Stimulated activated CD8-positive, alpha-beta memory T cell treated with anti-CD3 and anti-CD28 coated beads, Interleukin-4, amount 100 ng/mL, for 48 hours (primary cell): Measurements from ENCODE around the gene C21orf58.
"Not testable (repeated sequence)": the region's sequence is repeated elsewhere in the genome, so short reads cannot be mapped to it uniquely, and the experiment has no call there.

Source experiments
- DNase-seq: peaks from one replicate; pipeline ENCODE4 v3.0.0-alpha.2; 2020

Gene C21orf58

DNA sequence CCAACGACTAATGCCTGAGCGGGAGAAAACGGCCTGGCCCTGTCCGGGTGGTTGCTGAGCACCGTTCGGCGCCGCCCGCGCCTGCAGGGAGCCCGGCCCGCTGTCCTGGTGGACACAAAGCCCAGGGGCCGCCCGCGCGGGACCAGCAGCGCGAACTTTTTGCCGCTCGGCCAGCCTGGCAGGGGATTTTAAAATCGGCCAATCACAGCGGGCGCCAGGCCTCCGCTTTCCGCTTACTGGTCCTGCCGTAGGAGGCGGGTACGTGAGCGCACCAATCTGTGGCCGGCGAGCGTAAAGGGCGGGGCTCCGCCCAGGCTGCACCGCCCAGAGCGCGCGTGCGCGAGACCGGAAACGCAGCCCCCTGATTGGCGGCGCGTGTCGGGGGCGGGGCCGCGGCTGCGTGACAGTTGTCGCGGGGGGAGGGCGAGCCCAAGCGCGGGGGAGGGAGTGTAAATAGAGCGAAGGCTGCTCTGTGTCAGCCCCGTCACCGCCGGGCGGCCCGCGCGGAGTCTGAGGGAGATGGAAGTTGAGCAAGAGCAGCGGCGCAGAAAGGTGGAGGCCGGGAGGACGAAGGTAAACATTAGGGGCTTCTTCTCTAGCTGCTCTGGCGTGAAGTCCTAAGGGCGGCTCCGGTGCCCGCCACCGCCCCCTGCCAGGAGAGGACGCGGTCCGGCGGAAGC is at the start of gene C21orf58, which contains the start of gene PCNT:
C21orf58 (minus strand) TSS at position 161 of the 680 bp plus-strand sequence. CDS start 1,132 bp downstream, outside the sequence.
PCNT (plus strand) TSS at position 447 of the 680 bp plus-strand sequence; CDS start at position 520, 73 bp downstream.
- peak; percentile 97 for DNase-seq

DNA sequence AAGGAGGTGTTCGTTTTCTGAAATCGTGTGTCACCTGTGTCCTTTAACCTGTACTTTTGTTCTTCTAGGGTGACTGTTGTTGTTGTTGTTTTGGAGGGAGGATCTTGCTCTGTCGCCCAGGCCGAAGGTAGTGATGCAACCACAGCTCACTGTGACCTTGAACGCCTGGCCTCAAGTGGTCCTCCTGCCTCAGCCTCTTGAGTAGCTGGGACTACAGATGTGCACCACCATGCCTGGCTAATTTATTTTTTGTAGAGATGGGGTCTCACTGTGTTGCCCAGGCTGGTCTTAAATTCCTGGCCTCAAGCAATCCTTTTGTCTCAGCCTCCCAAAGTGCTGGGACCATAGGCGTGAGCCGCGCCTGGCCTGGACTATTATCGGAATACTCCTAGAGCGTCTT is 49.3 kb upstream of the C21orf58 start:
- DNase-seq, result not testable (repeated sequence)

DNA sequence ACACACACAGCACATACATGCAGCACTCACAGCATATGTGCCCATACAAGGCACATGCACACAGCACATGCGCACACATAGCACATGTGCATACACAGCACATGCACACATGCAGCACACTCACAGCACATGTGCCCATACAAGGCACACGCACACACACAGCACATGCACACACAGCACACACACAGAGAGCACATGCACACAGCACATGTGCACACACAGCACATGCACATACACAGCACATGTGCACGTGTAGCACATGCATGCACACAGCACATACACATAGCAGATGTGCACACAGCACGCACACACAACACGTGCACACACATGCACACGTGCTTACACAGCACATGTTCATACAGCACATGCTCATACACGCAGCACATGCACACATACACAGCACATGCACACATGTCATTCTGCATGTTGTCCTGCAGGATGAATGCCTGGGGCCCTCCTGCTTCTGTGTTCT is 48.4 kb upstream of the C21orf58 start:
- no peak for DNase-seq

DNA sequence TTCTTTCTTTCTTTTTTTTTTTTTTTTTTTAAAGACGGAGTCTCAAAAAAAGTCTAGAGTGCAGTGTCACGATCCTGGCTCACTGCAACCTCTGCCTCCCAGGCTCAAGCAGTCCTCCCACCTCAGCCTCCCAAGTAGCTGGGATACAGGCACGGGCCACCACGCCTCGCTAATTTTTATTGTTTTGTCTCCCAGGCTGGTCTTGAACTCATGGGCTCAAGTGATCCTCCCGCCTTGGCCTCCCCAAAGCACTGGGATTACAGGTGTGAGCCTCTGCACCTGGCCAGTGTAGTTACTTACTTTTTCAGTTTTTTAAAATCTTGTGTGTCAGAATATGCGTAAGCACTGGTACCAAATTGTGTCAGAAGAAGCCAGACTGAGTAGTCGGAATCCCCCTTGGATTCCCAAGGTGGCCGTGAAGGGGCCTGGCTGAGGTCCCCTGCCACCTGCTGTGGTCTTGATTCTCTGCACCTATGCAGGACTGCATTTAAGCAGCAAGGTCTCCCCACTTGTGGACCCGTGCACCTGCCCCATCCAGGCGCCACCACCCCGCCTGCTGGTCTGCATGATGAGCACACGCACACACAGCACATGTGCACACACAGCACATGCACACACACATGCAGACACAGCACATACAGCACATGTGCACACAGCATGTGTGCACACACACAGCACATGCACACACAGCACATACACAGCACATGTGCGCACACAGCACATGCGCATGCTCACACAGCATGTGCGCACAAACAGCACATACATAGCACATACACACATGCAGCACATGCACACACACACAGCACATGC is 47.7 kb upstream of the C21orf58 start:
- no peak for DNase-seq

DNA sequence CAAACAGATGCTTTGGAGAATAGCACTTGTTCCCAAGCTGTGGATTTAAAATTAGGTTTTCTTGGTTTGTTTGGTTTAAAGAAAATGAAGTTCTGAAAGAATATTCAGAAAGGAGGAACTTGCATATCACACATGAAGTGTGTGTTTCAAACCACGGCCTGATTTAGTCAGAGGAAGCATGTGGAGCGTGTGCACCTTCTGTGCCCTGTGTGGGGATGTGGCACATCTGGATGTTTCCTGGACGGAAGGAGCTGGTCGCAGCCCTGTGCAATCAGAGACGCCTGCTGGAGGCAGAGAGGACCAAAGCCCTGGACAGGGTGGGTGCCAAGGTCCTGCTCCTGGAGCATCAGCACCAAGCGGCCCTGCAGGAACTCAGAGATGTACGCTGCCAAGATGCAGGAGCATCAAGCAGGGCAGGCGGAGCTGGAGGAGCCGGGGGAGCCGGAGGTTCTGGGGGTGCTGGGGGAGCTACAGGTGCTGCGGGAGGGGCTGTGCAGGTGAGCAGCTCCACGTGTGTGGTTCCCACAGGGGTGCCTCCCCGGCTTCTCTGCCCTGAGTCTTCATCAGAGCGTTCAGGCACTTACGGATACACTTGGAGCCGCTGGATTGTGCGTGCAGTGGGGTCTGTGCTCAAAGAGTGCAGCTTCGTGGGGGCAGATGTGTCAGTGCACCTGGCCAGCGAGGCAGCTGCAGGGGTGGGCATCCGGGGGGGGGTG is 46.0 kb upstream of the C21orf58 start:
- no peak for DNase-seq

DNA sequence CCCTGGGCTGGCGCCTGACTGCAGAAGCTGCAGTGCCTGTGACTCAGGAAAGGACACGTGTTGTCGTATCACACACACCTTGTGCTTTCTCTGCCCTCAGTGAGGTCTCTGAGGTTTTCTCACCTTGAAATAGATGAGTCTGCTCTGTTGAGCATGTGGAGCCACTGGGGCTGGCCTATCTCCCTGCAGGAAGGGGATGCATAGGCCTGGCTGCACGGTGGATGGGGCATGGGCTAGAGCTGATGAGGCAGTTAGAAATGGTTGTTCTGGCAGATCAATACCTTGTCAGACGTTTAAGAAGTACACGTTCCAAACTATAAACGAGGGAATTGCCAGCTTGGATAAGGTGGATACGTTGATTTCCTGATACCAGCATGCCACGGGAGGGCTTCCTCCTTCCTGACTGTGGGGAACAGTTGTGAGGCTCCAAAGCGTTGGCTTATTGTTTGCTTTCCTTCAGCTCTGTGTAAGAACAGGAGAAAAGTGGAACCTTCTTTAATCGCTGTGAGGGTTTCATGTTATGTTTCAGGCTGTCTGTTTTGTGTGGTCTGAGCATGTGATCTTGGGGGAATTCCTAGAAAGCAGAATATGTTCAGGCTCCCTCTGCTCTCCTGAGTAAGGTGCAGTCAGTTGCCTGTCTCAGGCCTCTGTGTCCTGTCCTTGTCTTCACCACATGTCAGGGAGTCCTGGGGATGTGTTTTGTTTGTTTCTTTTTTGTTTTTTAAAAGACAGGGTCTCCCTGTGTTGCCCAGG is 45.0 kb upstream of the C21orf58 start:
- peak; percentile 54 for DNase-seq

DNA sequence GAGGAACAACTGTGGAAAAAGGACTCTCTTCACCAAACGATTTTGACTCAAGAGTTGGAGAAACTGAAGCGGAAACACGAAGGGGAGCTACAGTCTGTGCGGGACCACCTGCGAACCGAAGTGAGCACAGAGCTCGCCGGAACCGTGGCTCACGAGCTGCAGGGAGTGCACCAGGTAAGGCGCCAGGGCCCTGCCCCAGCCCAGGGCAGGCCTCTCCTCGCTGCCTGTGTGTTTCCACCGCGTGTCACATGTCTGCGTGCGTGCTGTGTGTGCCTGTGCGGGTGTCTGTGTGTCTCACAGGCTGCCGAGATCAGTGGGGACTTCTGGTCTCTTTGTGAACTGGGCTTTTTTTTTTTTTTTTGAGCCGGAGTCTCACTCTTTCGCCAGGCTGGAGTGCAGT is 43.3 kb upstream of the C21orf58 start:
- no peak for DNase-seq

DNA sequence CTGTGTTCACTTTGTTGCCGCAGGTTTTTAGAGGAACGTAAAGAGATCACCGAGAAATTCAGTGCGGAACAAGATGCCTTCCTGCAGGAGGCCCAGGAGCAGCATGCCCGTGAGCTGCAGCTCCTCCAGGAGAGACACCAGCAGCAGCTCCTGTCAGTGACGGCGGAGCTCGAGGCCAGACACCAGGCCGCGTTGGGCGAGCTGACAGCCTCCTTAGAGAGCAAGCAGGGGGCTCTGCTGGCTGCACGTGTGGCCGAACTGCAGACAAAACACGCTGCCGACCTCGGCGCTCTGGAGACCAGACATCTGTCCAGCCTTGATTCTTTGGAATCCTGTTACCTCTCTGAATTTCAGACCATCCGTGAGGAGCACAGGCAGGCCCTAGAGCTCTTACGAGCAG is 42.9 kb upstream of the C21orf58 start:
- DNase-seq, result no peak

DNA sequence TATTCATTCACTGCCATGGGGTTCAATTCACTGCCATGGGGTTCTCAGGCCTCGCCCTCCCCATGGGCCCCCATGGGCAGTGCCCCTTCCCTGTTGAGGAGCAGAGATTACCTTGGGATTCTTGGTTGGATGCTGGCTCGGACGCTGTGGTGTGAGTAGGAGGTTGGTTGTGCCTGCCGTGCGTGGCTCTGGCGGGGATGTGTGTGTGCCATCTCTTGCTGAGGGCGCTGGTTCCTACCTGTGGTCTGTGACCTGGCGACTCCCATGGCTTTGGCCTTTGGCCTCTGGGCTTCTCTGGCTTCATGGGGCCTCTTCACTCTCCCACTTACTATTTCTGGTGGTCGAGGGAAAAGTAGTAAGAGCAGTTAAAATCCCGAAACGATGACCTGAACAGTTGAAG is 42.4 kb upstream of the C21orf58 start:
- no peak for DNase-seq

DNA sequence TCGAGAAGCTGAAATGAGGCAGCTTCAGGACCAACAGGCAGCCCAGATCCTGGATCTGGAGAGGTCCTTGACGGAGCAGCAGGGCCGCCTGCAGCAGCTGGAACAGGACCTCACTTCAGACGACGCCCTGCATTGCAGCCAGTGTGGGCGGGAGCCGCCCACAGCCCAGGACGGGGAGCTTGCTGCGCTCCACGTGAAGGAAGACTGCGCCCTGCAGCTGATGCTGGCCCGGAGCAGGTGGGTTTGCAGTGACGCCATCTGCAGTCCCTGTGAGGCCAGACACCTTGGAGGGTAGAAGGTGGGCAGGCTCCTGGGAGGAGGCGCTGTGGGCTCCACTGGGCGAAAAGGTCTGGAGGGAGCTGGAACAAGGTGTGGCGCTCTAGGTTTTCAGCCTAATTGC is 40.0 kb upstream of the C21orf58 start:
- no peak for DNase-seq

DNA sequence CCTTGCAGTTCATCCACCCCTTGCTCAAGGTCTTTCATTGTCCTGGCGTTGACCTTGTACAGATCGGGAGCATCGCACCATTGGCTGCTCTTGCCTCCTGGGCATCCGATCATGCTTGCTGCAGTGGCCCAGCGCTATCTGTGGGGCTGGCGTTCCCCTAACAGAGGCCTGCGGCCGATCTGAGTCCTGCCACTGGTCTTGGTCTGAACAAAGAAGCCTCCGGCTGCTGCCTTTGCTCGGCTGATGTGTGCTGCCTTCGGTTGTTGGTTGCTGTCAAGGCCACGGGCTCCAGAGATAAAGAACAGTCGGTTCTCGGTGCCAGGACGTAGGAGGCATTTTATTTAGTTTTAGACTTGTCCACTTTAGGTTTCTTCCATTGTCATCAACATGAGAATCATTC is 39.3 kb upstream of the C21orf58 start:
- DNase-seq, result no peak

DNA sequence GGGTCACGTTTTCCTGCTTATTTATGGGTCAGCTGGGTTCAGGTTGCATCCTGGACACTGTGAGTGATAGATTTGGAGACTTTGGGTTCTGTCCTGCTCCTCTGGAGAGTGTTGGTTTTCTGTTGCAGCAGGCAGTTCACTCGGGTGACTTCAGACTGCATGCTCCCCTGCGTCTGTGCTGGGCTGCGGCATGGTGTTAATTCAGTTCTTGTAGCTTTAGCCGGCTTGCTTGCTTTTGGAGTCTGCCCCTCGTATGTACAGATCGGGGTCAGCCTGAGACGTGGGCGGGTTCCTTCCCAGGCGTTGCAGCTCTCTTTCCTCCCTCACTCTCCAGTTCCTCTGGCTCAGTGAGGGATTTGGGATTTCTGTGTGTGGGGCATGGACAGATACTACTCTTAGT is 38.3 kb upstream of the C21orf58 start:
- DNase-seq, result no peak

DNA sequence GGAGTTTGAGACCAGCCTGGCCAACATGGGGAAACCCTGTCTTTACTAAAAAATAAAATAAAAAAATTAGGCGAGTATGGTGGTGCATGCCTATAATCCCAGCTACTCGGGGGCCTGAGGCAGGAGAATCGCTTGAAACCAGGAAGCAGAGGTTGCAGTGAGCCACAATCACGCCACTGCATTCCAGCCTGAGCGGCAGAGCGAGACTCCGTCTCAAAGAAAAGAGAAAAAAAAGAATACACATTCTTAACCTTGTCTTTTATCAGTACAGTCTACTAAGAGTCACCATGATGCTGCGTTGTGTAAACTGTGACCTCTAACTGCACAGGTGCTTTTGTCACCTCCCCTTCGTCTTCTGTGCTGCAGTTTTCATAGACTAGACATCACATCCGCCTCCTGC is 37.5 kb upstream of the C21orf58 start:
- no peak for DNase-seq

DNA sequence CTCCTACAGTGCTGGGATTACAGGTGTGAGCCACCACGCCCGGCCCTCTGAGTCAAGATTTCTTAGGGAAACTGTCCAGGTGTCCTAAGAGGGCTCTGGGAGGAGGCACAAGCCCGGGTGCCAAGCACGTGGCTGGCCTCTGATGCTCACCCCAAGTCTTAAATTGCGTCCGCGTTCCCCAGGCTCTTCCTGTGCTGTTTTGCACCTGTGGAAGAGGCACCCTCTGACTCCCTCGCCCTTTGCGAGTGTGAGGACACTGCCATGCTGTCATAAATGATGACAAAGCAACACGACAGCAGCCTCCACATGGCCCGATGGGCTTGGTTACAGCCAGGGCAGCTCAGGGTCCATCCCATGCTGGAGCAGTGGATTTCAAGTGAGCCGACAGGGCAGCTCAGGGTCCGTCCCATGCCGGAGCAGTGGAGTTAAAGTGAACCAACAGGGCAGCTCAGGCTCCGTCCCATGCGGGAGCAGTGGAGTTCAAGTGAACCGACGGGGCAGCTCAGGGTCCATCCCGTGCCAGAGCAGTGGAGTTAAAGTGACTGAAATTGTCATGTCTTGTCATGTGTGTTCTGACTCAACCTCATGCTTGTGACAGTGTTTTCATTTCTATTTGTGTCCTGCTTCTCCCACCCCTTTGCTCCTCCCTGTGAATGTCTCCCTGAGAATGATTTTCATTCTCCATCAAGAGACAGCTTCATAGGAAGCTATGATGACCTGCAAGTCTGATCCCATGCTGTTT is 34.2 kb upstream of the C21orf58 start:
- no peak for DNase-seq

DNA sequence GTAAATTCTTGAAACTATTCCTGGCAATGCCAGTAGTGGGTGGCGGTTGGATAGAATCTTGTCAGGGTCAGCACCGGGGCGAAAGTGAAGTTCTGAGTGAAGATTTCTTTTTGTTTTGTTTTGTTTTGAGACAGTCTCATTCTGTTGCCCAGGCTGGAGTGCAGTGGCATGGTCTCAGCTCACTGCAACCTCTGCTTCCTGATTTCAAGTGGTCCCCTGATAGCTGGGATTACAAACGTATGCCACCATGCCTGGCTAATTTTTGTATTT is 33.6 kb upstream of the C21orf58 start:
- DNase-seq, result no peak

DNA sequence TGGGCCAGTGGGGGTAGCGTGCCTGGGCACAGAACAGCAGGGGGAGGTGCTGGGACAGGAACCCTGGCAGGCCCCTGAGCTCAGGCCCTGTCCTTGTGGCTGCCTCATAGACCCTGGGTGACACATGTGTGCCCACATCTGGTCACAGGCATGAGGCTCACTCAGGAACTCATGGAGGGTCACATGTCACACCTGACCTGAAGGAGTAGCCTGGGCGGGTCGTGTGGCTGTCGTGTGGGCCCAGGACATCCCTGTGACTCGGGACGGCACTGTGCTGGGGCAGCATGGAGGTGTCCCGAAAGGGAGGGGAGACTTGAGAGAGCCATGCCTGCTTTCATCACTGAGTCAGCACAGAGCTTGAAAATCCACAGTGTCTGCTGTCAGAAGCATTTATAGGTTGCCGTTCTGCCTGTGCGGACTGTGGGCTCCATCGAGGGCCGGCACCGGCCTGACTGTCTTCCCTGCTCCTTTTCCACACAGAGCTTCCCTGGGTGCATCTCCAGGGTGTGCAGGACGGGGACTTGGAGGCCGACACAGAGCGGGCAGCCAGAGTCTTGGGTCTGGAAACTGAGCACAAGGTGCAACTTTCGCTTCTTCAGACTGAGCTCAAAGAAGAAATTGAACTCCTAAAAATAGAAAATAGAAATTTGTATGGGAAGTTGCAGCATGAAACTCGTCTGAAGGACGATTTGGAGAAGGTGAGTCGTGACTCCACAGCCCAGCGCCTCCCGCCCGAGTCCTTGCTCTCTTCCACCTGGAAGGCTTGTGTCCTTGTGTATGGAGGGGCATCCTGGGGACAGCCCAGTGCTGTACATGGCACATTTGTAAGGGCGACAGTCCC is 33.0 kb upstream of the C21orf58 start:
- no peak for DNase-seq

DNA sequence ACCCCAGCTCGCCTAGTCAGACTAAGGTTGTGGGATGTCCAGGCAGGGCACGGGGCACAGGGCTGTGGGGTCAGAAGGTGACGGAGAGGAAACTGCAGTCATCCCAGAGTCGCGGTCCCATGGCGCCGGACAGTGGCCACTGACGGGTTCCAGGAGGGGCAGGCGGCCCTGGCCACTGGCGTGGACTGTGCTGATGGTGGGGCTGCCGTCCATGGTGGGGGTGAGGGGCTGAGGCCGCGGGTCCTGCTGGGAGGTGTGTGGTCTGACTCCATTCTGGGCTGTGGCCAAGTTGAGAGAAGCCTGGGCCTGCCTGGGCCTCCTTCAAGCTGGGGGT is 32.3 kb upstream of the C21orf58 start:
- no peak for DNase-seq

DNA sequence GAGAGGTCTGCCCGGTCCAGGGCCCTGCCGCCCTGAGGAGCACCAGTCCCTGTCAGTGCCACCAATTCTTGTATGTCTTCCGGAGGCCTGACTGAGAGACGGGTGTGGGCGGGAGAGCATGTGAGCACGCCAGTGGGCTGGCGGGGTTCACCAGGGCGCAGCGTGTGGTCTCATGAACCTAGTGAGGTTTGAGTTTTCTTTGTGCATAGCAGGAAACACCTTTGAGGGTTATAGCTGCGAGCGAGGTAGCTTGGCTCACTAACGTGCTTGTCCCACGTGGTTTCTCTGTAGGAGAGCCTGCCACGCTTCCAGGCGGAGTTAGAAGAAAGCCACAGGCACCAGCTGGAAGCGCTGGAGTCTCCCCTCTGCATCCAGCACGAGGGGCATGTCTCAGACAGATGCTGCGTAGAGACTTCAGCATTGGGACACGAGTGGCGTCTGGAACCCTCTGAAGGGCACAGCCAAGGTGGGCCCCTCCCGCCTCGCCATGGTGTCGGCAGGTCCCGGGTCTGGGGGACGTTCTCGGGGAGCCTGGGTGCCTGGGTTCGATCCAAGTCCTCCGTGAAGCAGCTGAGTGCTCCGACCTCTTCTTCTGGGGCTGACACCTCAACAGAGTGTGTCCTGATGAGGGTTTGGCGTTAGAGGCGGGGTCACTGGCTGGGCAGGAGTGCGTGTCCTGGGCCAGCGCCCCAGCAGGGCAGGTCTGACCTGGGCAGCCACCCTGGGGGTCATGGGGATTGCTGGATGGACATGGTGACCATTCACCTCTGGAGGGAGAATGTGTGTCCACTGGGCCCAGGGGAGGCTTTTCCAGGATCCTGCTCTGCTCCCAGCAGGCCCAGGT is 31.7 kb upstream of the C21orf58 start:
- DNase-seq, result peak; percentile 30

DNA sequence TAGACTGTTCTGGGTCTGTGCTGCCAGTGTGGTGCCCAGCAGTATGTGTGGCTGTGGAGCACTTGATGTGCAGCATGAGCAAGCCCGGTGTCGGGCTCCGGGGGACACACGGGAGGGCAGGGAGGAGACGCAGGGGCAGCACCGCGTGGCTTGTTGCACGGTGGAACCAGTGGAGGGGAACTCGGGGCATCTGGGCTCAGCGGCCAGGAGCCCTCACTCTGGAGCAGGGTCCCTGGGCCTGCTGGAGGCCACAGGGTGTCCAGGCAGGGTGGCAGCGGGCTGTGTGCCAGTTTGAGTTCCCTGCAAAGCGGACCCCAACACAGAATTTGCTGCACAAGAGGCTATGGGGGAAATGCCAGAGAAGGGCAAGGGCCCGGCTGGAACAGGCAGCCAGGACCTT is 30.8 kb upstream of the C21orf58 start:
- DNase-seq, result no peak

DNA sequence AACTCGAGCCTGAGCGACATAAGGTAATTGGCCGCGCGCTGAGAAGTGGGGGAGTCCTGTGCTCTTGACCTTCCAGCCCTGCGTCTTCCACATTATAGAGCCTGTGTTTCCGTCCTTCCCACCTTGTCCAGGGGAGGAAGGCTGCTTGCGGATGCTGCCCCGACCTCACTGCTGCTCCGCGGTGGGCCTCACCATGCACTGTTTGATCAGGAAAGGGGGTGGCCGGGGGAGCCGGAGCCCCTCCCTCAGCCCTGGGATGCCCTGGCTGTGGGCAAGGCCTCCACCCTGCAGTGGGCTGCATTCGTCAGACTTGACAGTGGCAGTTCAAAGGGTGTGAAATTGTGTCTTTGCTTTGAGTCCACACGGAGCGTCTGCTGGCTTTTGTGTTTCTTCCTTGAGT is 30.4 kb upstream of the C21orf58 start:
- DNase-seq, result no peak

DNA sequence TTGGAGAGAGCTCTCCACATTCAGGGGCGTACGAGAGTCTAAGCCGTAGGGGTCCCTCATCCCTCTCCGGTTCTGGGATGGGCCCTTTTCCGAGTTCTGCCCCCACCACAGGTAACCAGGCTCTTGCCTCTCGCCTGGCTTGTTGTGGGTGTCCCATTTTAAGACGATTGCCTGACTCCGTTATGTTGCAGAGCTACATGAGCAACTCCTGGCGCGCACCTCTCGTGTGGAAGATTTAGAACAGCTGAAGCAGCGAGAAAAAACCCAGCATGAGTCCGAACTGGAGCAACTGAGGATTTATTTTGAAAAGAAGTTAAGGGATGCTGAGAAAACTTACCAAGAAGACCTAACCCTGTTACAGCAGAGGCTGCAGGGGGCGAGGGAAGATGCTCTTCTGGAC is 29.2 kb upstream of the C21orf58 start:
- no peak for DNase-seq
